GM19467 (cell line): Measurements from ENCODE around the gene SRPK3.
"Not testable (repeated sequence)": the region's sequence is repeated elsewhere in the genome, so short reads cannot be mapped to it uniquely, and the experiment has no call there.

Experiments
- ATAC-seq: cut with Tn5 transposase; IDR thresholded peaks from one replicate; pipeline ENCODE4 v1.9.1; 2021; ENCODE audit warnings: mild to moderate bottlenecking, moderate library complexity; ENCODE audit not compliant: unreplicated experiment

The SRPK3 gene

GRCh38 chrX:153805436-153805835 lies 24.6 kb downstream of the SRPK3 start:
- no peak for ATAC-seq

DNA sequence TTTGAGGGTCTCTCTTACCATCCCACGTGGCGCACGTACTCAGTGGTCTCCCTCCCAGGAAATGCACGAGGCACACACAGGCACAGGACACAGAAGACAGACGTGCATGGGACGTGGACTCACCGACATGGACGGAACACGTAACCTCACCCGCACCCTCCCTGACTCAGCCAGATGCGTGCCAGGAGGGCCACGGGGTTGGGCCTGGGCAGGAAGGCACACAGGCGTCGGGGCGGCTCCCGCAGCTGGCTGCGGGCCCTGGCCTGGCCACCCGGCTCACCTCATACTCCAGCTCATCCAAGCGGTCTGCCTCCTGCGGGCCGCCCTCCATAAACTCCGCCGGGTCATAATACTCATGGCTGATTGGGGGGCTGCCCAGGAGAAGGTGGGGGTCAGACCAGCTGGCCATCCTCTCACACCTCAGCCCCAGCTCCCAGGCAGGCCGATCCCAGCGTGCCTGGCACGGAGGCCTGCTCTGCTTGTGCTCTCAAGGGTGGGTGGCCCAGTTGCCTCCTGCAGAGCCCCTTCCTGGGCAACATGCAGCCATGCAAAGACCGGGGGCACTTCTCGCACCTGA lies 26.2 kb downstream of the SRPK3 start:
- ATAC-seq, result no peak

DNA sequence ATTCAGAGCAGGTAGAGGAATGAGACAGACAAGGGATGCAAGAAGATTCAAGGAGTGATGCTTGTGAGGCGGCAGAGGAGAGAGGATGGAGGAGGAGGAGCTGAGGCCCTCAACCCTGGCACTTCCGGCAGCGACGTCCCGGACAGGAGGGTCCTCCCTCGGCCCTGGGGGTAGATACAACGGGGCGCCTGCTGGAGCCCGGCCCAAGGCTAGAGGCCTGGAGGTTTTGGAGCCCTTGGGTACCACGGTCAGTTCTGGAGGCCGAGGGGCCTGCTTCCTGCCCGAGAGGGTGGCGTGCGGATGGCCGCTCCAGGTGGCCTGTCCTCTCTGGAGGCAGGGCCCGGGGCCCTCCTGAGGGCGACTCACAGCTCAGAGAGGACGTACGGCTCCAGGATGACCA lies 27.1 kb downstream of the SRPK3 start:
- no peak for ATAC-seq

- ATAC-seq, result no peak
These were observed 31.4 kb downstream of the SRPK3 start for GRCh38 chrX:153812220-153812619.

- ATAC-seq, result no peak
These were observed 32.3 kb downstream of the SRPK3 start for GRCh38 chrX:153813161-153813560.

DNA sequence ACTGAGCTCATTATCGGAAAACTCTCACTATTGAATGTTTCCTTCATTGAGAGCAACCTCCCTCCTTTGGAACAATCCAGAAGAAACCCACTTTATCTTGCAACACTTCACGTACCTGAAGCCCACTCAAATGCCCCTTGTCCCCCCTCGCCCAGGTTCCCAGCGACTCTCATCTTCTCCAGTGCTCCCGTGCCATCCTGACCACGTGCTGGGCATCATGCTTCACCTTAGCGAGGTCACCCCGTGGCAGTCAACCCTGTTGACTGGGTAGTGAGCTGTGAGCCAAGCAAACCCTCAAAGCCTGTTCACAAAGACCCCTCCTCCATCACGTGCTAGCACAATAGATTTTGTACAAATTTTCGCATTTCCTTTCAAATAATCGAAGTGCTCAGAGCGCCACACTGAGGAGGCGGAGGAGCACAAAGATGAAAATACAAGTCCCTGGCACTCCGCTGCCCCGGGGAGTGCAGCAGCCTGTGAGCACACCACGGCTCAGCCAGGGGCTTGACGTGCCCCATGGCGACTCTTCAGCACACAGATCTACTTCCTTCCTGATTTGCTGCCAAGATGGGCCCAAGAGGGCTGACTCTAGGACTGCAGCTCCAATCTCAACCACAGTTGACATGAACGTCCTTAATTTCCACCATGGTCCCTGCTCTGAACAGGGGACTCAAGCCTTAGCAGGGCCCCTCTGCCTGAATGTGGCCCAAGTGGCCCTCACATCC lies 33.9 kb downstream of the SRPK3 start:
- no peak for ATAC-seq

DNA sequence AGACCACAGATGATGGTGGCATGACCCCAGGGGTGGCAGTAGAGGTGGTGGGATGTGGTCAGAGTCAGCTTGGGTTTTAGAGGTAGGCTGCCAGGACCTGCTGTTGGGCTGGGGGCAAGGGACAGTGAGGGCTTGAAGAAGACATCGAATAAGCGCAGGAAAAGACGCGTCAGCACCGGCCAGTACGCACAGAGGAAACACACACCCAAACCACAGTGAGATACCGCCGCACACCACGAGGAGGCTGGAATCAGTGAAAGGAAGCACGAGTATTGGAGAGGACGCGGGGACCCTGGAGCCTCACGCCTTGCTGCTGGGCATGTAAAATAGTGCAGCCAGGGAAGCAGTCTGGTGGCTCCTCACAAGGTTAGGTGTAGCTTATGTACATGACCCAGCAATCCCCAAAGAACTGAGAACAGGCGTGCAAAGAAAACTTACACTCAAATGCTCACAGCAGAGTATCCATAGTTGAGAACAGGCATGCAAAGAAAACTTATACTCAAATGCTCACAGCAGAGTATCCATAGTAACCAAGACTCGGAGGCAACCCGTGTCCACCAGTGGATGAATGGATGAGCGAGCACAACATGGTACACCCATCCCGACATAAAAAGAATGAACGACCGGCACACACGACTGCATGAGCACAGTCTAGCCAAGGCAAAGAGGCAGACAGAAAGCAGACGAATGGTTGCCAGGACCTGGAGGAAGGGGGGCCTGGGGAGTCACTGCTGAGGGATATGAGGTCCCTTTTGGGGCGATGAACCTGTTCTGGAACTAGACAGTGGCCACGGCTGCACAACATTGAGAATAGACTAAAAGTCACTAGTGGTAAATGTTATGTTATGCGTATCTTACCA lies 36.2 kb downstream of the SRPK3 start:
- no peak for ATAC-seq

- not testable (repeated sequence) for ATAC-seq
These were observed 37.2 kb downstream of the SRPK3 start for GRCh38 chrX:153818064-153818463.

DNA sequence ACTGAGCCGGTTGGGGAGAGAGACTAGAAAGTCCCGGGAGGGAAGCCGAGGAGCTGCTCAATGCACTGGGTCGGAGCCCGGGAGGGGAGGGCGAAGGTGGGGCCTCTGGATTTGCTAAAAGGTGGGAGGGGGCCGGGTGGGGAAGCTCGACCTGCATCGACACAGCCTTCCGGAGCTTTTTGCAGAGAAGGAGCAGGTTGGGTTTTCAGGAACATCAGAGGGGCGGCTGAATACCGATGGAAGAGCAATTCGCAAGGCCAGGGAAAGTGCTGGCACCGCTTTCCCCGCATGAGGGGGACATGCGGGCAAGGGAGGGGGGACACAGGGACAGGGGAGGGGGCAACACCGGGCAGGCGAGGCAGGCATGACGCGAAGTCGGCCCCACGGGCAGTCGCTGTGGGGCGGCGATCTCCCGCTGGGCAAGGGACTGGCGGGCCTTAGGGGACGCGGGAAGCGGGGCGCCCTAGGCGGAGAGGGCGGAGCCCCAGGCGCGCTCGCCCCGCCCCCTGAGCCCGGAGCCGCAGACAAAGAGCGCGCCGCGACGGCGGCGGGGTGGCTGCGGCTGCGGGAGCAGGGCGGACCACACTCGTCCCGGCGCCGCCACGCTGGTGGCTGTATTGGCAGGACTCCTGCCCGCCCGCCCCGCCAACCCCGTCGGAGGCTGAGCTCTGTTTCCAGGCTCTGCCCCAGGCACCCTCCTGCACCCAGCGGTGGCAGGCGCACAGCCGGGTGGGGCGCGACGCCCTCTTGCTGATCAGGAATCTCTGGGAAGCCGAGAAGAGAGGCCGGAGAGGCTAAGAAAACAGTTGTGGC lies 37.9 kb downstream of the SRPK3 start:
- ATAC-seq, result no peak

- no peak for ATAC-seq
These were observed 38.7 kb downstream of the SRPK3 start for GRCh38 chrX:153819384-153820040.

GRCh38 chrX:153820601-153821000 lies 39.8 kb downstream of the SRPK3 start:
- no peak for ATAC-seq

DNA sequence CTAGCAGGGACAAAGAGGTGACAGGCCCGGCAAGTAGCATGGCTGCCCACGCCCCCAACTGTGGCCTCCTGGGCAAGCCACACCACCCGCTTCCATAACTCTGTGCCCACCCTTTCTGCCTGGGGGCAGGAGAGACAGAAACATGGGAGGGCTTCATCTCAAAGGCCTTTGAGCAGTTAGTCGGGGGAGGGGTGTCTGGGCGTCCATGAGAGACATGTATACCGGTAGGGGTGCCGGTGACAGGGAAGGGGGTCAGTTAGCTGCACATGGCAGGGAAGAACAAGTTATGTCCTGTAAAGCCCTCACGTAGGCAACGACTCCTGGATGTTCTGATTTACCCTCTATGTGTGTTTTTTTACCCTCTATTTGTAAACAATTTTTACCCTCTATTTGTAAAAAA lies 40.2 kb downstream of the SRPK3 start:
- no peak for ATAC-seq

DNA sequence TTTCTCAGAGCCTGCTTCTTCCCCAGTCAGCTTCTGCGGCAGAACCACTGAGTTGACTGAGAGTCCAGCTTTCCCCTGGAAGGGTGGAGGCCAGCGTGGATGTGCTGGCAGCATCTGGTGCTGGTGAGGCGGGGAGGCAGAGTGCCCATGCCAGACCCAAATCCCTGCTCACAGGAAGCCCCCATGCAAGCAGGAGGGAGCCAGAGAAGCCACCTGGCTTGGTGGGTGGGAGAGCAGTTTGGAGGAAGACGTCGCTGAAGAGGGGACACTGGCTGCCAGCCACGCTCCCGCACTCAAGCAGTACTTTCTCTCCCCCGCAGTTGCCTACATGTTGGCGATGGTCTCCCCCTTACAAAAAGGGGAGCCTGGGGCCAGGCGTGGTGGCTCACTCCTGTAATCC lies 43.5 kb downstream of the SRPK3 start:
- no peak for ATAC-seq

DNA sequence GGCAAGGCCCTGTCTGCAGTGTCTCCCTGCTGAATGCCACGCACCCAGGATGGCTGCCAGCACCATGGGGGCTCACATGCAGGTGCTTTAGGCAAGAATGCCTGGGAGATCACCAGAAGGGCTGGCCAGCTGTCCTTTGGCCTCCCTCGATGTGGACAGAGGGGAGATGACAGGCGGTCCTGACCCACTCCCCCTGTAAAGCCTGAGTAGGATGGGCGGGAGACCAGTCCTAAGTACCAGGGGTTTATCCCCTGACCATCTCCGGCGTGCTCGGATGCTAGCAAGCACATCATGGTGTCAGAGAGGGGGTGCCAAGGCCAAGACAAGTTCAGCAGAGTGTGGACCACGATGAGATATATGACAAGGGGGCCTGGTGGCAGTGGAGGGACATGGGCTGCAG lies 44.2 kb downstream of the SRPK3 start:
- no peak for ATAC-seq

DNA sequence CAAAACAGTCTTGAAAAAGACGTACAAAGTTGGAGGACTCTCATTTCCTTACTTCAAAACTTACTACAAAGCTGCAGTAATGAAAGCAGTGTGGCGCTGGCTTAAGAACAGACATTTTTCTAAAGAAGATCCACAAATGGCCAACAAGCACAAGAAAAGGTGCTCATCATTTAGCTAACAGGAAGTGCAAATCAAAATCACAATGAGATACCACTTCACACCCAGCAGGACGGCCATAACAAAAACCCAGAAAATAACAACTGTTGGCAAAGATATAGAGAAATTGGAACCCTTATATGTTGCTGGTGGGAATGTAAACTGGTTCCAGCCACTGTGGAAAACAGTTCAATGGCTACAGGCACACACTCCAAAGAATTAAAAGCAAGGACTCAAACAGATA lies 46.2 kb downstream of the SRPK3 start:
- ATAC-seq, result no peak

- no peak for ATAC-seq
These were observed 47.1 kb downstream of the SRPK3 start for GRCh38 chrX:153827903-153828302.

DNA sequence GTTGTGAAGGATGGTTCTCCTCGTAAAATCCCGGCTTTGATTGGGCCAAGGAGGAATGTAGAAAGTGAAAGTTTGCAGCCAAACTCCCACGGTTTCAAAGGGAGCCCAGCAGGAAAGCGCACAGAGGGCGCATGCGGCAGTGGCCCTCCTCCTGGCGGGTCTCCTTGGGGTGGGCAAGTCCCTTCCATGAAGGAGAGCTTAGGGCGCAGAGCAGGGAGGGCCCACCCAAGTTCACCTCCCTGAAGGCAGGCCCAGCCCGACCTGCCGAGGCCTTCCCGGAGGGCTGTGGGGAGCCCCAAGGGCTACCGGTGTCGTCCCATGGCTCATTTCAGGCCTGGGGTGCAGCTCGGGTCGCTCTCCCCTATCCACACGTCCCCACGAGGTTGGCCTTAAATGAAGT lies 47.5 kb downstream of the SRPK3 start:
- ATAC-seq, result no peak

DNA sequence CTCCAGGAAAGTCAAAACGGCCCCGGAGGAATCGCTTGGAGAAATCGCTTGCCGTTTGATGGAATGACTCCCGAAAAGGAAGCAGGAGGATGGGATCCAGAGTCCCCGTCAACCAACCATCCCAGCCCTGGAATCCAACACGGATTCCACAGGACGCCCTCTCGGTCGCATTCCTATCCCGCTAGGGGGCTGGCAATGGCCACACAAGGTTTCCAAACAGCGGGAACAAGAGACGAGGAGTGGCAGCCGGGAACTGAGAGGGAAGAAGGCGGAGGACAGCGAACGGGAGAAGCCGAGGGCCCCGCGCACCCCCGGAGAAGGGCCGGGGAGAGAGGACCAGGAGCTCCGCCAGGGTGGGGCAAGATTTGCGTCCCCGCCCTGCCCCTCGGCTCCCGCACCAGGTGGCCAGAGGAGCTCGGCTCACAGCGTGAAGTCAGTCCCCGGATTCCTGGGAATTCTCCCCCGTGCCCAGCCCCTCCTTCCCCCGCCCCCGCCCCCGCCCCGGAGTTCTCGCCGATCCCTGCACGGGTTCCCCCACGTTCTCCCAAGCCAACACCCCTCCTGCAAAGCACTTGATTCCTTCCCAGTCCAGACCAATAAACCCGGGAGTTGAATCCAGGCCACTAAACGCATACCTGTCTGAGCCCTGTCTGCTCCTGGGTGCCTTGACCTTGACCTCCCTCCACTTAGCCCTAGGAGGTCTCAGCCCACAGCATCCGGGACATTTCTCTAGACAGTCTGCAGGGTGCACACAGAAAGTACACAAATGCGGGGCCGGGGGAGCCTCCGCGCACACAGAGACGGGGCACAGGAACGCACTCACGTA lies 48.1 kb downstream of the SRPK3 start:
- no peak for ATAC-seq

DNA sequence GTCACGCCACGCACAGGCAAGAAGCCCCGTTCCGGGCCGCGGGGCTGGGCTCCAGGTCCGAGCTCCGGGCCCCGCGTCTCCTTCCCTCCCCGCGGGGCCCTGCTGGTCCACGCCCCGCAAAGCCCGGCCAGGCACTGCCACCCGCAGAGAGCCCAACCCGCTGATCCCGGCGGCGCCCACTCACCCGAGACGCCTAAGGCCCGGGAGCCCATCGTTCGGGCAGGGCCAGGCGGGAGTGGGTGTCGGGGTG lies 48.6 kb downstream of the SRPK3 start:
- no peak for ATAC-seq
